ENCODE data around the gene CFAP65.

Gene CFAP65

DNA sequence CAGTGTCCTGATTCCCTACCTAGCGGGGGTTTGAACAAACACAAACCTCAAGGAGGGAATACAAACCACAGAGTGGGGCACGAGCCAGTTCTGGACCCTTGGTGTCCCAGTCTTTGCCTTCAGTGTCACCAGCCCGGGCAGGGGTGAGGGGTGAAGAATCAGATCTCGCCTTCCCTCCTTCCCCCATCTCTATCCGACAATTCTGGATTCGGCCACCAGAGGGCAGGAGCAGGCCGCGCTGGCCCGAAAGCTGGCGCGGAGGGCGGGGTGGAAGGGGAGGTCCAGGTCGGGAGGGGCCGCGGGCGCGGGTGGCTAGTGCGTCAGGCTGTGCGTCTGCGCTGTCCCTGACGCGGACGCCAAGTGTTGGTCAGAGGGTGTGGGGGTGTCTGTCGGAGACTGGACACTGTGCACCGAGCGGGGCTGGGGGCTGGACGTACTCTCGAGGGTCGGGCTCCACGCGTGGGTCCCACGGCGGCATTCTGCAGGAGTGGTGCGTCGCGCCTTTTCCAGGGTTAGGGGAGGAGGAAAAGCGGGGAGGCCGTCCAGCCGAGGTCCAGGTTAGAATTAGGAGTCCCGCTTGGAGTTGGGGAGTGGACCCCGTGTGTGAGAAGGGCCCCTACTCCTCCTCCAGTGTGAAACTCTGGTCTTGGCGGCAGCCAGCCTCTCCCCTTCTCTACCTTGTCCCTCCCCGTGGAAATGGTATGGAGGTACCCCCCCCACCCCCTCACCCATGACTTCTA lies 45.2 kb downstream of the CFAP65 start:
- DNase-seq (ENCODE audit: low read depth in 1 of 2, low spot score in 1 of 2): peak; percentile 85 to 87
- in situ Hi-C loops (cut with HindIII; ENCODE audit: low pct_unique_long_range_greater_than_20kb, low sequenced_read_pairs): no loop called here

DNA sequence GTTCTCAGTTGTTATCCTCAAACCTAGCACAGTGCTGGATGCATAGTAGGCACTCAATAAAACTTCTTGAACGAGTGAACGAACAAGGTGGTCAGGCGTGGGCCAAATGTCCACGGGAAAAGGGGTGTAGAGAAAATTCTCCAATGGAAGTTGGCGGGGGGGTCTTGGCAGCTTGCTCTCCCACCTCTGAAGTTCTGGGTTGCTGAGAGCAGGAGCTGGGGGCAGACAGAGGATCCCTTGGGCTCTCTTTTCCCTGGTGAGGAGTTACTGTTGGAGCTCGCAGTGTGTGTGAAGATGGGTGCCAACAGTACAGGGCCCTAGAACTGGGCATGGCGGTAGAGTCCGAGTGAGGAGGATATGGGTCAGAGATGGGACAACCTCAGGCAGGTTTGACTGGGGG lies 45.8 kb downstream of the CFAP65 start:
- in situ Hi-C loops (cut with HindIII; ENCODE audit: low pct_unique_long_range_greater_than_20kb, low sequenced_read_pairs): no loop called here
- no peak for DNase-seq (ENCODE audit: low read depth in 1 of 2, low spot score in 1 of 2)
- no peak for TF ChIP-seq JUND (IDR thresholded peaks at IDR 0.05; ENCODE audit: low read depth)

More for the DNA sequence above, 45.2 kb downstream of the CFAP65 start:
- TF ChIP-seq JUND (IDR thresholded peaks at IDR 0.05; ENCODE audit: low read depth): no peak

GRCh38 chr2:218993345-218994315 lies 47.7 kb downstream of the CFAP65 start, which contains the start of gene CRYBA2:
CRYBA2 (minus strand) TSS chr2:218993422; CDS start chr2:218993176, 246 bp downstream.
- in situ Hi-C loops (cut with HindIII; ENCODE audit: low pct_unique_long_range_greater_than_20kb, low sequenced_read_pairs): no loop called here
- no peak for TF ChIP-seq JUND (IDR thresholded peaks at IDR 0.05; ENCODE audit: low read depth)
- no peak for DNase-seq (ENCODE audit: low read depth in 1 of 2, low spot score in 1 of 2)

- no peak for DNase-seq (ENCODE audit: low read depth in 1 of 2, low spot score in 1 of 2)
- in situ Hi-C loops (cut with HindIII; ENCODE audit: low pct_unique_long_range_greater_than_20kb, low sequenced_read_pairs): no loop called here
- TF ChIP-seq JUND (IDR thresholded peaks at IDR 0.05; ENCODE audit: low read depth): no peak
These were observed 48.5 kb downstream of the CFAP65 start for GRCh38 chr2:218992703-218993344.

DNA sequence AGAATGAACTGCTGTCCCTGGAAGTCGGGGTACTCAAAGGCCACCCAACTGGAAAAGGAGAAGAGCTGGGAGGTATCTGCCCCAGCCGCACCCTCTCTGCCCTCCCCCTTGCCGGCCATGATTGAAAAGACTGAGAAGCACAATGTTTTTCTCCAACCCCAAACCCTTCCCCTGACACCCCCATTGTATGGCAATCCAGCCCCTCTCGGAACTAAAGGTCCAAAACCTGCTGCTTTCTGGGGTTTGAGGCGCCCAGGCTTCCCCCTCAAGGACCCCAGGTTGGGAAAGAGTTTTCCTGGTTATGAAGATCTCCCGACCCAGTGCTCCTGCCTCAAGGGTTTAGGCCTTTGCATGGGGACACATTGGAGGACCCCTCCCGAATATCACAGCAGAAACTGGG lies 49.1 kb downstream of the CFAP65 start:
- no peak for DNase-seq (ENCODE audit: low read depth in 1 of 2, low spot score in 1 of 2)
- TF ChIP-seq JUND (IDR thresholded peaks at IDR 0.05; ENCODE audit: low read depth): no peak
- in situ Hi-C loops (cut with HindIII; ENCODE audit: low pct_unique_long_range_greater_than_20kb, low sequenced_read_pairs): no loop called here

GRCh38 chr2:218991674-218992168 lies 49.6 kb downstream of the CFAP65 start:
- peak in 1 of 2 experiments; percentile 49 for DNase-seq (ENCODE audit: low read depth in 1 of 2, low spot score in 1 of 2)
- in situ Hi-C loops (cut with HindIII; ENCODE audit: low pct_unique_long_range_greater_than_20kb, low sequenced_read_pairs): no loop called here
- no peak for TF ChIP-seq JUND (IDR thresholded peaks at IDR 0.05; ENCODE audit: low read depth)

- no peak for TF ChIP-seq JUND (IDR thresholded peaks at IDR 0.05; ENCODE audit: low read depth)
- in situ Hi-C loops (cut with HindIII; ENCODE audit: low pct_unique_long_range_greater_than_20kb, low sequenced_read_pairs): no loop called here
- no peak for DNase-seq (ENCODE audit: low read depth in 1 of 2, low spot score in 1 of 2)
These were observed 50.7 kb downstream of the CFAP65 start for GRCh38 chr2:218990612-218991011.

DNA sequence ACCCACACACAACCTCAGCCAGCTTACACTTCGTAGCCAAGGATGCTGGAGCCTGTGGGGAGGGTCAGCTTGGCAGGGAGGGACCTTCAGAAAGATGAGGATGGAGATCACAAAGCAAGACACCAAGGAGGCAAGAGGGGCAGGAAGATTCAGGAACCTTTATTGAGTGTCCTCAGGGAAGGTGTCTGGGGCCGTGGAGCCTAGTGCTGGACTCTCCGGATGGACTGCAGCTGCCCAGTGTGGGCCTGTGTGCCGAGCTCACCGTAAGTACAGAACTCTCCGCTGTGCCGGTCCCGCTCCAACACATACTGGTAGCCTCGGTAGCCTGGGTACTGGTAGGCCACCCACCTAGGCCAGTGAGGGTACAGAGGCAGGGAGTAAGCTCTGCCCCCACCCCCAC lies 51.3 kb downstream of the CFAP65 start:
- in situ Hi-C loops (cut with HindIII; ENCODE audit: low pct_unique_long_range_greater_than_20kb, low sequenced_read_pairs): no loop called here
- no peak for DNase-seq (ENCODE audit: low read depth in 1 of 2, low spot score in 1 of 2)
- no peak for TF ChIP-seq JUND (IDR thresholded peaks at IDR 0.05; ENCODE audit: low read depth)

DNA sequence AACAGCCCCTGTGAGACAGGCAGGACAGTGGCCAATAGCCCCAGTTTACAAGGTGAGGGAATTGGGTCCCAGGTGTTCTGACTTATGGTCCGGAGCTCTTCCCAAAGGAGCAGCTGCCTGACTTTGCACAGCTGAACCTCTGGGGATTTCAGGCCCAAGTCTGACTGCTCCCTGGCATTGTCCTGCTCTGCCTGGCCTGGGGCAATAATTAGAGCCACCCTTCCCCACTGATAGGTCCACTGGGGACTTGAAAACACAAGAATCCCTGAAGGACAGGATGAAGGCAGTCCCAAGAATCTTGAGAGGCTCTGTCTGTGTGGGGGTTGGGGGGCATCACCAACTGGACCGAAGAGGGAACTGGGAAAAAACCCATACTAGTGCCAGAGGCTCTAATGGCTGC lies 52.7 kb downstream of the CFAP65 start:
- no peak for TF ChIP-seq JUND (IDR thresholded peaks at IDR 0.05; ENCODE audit: low read depth)
- in situ Hi-C loops (cut with HindIII; ENCODE audit: low pct_unique_long_range_greater_than_20kb, low sequenced_read_pairs): no loop called here
- no peak for DNase-seq (ENCODE audit: low read depth in 1 of 2, low spot score in 1 of 2)

- in situ Hi-C loops (cut with HindIII; ENCODE audit: low pct_unique_long_range_greater_than_20kb, low sequenced_read_pairs): no loop called here
- no peak for TF ChIP-seq JUND (IDR thresholded peaks at IDR 0.05; ENCODE audit: low read depth)
- no peak for DNase-seq (ENCODE audit: low read depth in 1 of 2, low spot score in 1 of 2)
These were observed 53.2 kb downstream of the CFAP65 start for GRCh38 chr2:218988164-218988563.

GRCh38 chr2:218986148-218986761 lies 55.1 kb downstream of the CFAP65 start:
- no peak for TF ChIP-seq JUND (IDR thresholded peaks at IDR 0.05; ENCODE audit: low read depth)
- in situ Hi-C loops (cut with HindIII; ENCODE audit: low pct_unique_long_range_greater_than_20kb, low sequenced_read_pairs): no loop called here
- no peak for DNase-seq (ENCODE audit: low read depth in 1 of 2, low spot score in 1 of 2)
